ENCODE results near the gene RAP2A.

DNA sequence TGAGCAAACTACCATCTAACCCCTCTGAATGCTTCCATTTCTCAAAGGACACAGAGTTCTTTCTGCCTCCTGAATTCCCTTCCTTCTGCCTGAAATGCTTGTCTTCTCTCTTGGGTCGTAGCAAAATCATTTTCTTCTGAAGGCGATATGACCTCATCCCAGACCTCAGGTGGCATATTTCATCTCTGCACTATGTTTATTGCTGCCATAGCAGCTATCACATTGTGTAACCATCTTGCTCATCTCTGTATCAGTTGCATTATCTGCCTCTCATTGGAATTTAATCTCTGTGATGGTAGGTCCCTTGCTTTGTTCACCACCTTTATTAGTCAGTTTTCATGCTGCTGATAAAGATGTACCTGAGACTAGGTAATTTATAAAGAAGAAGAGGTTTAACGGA lies 32.5 kb upstream of the RAP2A start:
- TF ChIP-seq, protein P1, sequence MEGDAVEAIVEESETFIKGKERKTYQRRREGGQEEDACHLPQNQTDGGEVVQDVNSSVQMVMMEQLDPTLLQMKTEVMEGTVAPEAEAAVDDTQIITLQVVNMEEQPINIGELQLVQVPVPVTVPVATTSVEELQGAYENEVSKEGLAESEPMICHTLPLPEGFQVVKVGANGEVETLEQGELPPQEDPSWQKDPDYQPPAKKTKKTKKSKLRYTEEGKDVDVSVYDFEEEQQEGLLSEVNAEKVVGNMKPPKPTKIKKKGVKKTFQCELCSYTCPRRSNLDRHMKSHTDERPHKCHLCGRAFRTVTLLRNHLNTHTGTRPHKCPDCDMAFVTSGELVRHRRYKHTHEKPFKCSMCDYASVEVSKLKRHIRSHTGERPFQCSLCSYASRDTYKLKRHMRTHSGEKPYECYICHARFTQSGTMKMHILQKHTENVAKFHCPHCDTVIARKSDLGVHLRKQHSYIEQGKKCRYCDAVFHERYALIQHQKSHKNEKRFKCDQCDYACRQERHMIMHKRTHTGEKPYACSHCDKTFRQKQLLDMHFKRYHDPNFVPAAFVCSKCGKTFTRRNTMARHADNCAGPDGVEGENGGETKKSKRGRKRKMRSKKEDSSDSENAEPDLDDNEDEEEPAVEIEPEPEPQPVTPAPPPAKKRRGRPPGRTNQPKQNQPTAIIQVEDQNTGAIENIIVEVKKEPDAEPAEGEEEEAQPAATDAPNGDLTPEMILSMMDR (IDR thresholded peaks at IDR 0.05; ENCODE audit: insufficient read depth, low read depth, low read length): no peak
- TF ChIP-seq EZH2 (IDR thresholded peaks at IDR 0.05; ENCODE audit: insufficient read depth, low read length): no peak
